Hepatocyte (in vitro differentiated cells): ENCODE data around the gene LONP2. TPM values are rescaled to one million over a fixed set of nuclear protein-coding genes. Genes with fewer than 3 reads are reported as not detected.

Experiments
- DNase-seq: peaks from one replicate; pipeline ENCODE4 v3.0.0-alpha.2; 2016; ENCODE audit warnings: low spot score
- H2AFZ ChIP-seq: fragments of 200-600 bp; sonication (generic); 2 replicates; pipeline ENCODE4 v1.6.0; 2016; ENCODE audit warnings: antibody characterized with exemption, mild to moderate bottlenecking
- H3K27ac ChIP-seq: fragments of 200-600 bp; sonication (generic); 2 replicates; pipeline ENCODE4 v1.5.1; 2016; ENCODE audit warnings: mild to moderate bottlenecking
- H3K27me3 ChIP-seq: fragments of 200-600 bp; sonication (generic); 2 replicates; pipeline ENCODE4 v1.6.1; 2016
- H3K36me3 ChIP-seq: fragments of 200-600 bp; sonication (generic); replicated peaks from 2 replicates; pipeline ENCODE4 v1.5.1; 2016; ENCODE audit warnings: low read depth; ENCODE audit not compliant: insufficient read depth
- H3K4me1 ChIP-seq: fragments of 200-600 bp; sonication (generic); 2 replicates; pipeline ENCODE4 v1.5.1; 2016; ENCODE audit warnings: mild to moderate bottlenecking, moderate library complexity; ENCODE audit not compliant: insufficient read depth
- H3K4me2 ChIP-seq: fragments of 200-600 bp; sonication (generic); 2 replicates; pipeline ENCODE4 v1.6.0; 2016
- H3K4me3 ChIP-seq: fragments of 200-600 bp; sonication (generic); 2 replicates; pipeline ENCODE4 v1.5.1; 2016; ENCODE audit warnings: mild to moderate bottlenecking
- H3K79me2 ChIP-seq: fragments of 200-600 bp; sonication (generic); 2 replicates; pipeline ENCODE4 v1.6.0; 2017; ENCODE audit warnings: mild to moderate bottlenecking
- H3K9me2 ChIP-seq: fragments of 200-600 bp; sonication (generic); replicated peaks from 2 replicates; pipeline ENCODE4 v1.6.0; 2017; ENCODE audit warnings: mild to moderate bottlenecking; ENCODE audit not compliant: insufficient read depth
- H3K9me3 ChIP-seq: fragments of 200-600 bp; sonication (generic); 2 replicates; pipeline ENCODE4 v1.5.1; 2016; ENCODE audit warnings: low read depth, mild to moderate bottlenecking
- H4K20me1 ChIP-seq: fragments of 200-600 bp; sonication (generic); 2 replicates; pipeline ENCODE4 v1.6.0; 2016; ENCODE audit warnings: mild to moderate bottlenecking; ENCODE audit not compliant: insufficient read depth, poor library complexity, severe bottlenecking
- EZH2 ChIP-seq: fragments of 200-600 bp; sonication (generic); IDR thresholded peaks from 2 replicates; pipeline ENCODE4 v1.6.1; 2016; ENCODE audit warnings: antibody characterized with exemption, mild to moderate bottlenecking, borderline replicate concordance
- EZH2phosphoT487 ChIP-seq: fragments of 200-600 bp; sonication (generic); IDR thresholded peaks from one replicate; pipeline ENCODE4 v1.6.1; 2018; ENCODE audit warnings: antibody characterized with exemption, mild to moderate bottlenecking, low read depth, moderate library complexity; ENCODE audit not compliant: unreplicated experiment, severe bottlenecking
- WGBS: methylation state at CpG from one replicate; pipeline ENCODE4 v1.1.6; 2016; ENCODE audit warnings: low lambda C conversion rate; ENCODE audit errors: missing lambda C conversion rate; 5-methylcytosine and 5-hydroxymethylcytosine counted together
- polyA plus RNA-seq: library from polyadenylated mRNA; unstranded; fragments of >200 nt; fragmentation: Nextera tagmentation; extraction: Ambion mirVana; gene quantifications from 2 replicates; pipeline ENCODE4 v1.2.1, GENCODE V29; 2016
- total RNA-seq: library from RNA; depleted of rRNA; stranded (reverse); fragments of >200 nt; gene quantifications from 2 replicates; pipeline ENCODE4 v1.2.3, GENCODE V29; 2014
- TF ChIP-seq, protein P1 (sequence below): fragments of 200-600 bp; sonication (generic); IDR thresholded peaks from 2 replicates; pipeline ENCODE4 v1.5.1; 2016; ENCODE audit warnings: antibody characterized with exemption, mild to moderate bottlenecking; ENCODE audit not compliant: poor library complexity

The LONP2 gene
- total and polyA plus RNA-seq, 2 experiments from 2014 or later, result 30.1 to 56.8 TPM

DNA sequence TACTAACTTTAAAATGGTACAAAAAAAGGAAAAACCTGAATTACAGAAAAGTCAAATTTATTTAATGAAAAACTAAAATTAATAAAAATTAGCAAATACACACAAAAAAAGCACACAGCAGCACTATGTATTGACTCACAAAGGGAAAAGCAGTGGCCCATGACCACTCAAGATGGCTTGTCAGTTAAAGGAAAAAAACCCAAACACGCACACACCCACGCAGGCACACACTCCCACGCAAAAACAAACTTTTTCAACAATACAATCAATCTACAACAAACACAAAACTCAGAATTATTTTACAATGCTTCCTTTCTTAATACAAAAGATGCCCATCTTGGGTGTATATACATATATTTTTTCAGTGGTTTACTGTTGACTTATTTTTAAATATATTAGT, 116.9 kb downstream of the LONP2 start:
- H3K27me3 ChIP-seq, result no peaks in the 10 kb centered on the region
- H3K9me3 ChIP-seq, result no peaks in the 10 kb centered on the region
- WGBS, result 95% methylated on average over 3 of the region's 3 CpGs
- peaks cover 66% of the 10 kb centered on the region for H4K20me1 ChIP-seq
- no peak overlapping the region for H3K4me2 ChIP-seq
- H3K4me3 ChIP-seq, result no peak overlapping the region
- no peaks in the 10 kb centered on the region for H3K9me2 ChIP-seq
- H3K27ac ChIP-seq, result no peak overlapping the region
- H3K4me1 ChIP-seq, result peaks cover 16% of the 10 kb centered on the region
- no peak overlapping the region for H2AFZ ChIP-seq
- no peak for DNase-seq
- TF ChIP-seq EZH2phosphoT487, result no peak
- peaks cover 95% of the 10 kb centered on the region for H3K79me2 ChIP-seq
- H3K36me3 ChIP-seq, result peaks cover 5% of the 10 kb centered on the region

DNA sequence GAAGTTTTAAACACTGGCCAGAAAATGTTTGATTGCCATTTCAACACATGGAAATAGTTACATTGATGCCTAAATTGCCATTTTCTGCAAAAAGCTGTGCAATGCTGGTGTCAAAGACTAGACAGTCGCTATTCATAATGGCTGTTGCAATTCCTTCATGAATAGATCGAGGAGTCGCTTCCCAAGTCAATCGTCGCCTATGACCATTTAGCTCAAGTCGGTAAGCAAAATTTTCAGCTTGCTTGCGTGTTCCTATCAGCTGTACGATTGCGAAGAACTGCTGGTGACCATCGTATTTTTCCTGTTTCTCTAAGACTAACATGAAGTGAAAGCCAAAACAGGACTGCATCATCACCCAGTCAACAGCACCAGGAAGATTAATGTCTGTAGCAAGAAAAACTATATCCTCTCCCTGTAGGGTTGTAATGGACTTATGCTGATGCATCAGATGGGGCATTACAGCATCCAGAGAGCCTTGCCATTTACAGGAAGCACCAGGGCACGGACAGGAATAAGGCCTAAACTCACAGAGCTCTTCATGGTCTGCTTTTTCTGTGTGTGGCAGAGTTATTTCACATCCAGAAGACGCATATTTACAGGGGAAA, 117.5 kb downstream of the LONP2 start:
- Histone ChIP-seq H4K20me1 (peaks cover 70% of the 10 kb centered on the region), H3K79me2 (peaks cover 97% of the 10 kb centered on the region), H3K4me3 (no peak overlapping the region), H3K4me1 (peaks cover 17% of the 10 kb centered on the region), H3K27ac (no peak overlapping the region), H2AFZ (no peak overlapping the region), H3K9me3 (no peaks in the 10 kb centered on the region), H3K36me3 (peaks cover 5% of the 10 kb centered on the region), H3K4me2 (no peak overlapping the region), H3K9me2 (no peaks in the 10 kb centered on the region), H3K27me3 (no peaks in the 10 kb centered on the region)
- WGBS, result 97% methylated on average over 12 of the region's 12 CpGs
- TF ChIP-seq EZH2 (no peak), EZH2phosphoT487 (no peak)
- TF ChIP-seq, protein P1, sequence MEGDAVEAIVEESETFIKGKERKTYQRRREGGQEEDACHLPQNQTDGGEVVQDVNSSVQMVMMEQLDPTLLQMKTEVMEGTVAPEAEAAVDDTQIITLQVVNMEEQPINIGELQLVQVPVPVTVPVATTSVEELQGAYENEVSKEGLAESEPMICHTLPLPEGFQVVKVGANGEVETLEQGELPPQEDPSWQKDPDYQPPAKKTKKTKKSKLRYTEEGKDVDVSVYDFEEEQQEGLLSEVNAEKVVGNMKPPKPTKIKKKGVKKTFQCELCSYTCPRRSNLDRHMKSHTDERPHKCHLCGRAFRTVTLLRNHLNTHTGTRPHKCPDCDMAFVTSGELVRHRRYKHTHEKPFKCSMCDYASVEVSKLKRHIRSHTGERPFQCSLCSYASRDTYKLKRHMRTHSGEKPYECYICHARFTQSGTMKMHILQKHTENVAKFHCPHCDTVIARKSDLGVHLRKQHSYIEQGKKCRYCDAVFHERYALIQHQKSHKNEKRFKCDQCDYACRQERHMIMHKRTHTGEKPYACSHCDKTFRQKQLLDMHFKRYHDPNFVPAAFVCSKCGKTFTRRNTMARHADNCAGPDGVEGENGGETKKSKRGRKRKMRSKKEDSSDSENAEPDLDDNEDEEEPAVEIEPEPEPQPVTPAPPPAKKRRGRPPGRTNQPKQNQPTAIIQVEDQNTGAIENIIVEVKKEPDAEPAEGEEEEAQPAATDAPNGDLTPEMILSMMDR, result no peak
- no peak for DNase-seq

DNA sequence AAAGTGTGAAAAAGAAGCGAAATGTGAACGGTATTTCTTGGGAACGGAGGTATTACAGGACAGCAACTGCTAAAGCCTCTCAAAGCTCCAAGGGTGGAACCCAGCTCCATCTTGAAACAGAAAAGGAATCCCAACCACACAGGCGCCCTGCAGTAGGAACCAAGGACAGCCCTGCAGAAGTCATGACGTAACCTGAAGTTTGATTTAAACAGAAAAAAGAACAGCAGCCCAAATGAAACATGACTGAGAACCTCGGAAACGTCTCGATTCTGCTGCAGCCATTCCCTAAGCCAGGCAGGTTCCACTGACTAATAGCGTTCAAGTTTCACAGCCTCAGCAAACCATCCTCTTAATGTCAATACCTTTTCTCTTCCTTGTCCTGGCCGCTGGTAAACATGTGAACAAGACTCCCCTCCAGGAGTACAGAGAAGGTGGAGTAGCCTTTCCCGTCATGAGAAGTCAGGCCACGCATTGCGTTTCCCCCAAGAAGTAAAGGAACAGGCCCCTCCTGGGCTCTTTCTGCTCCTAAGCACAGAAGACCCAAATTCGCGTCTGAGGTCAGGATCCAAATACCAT, 121.0 kb downstream of the LONP2 start:
- Histone ChIP-seq H4K20me1 (peaks cover 84% of the 10 kb centered on the region), H3K4me1 (peaks cover 28% of the 10 kb centered on the region), H3K27ac (peak overlapping the region; percentile 97), H3K79me2 (peaks cover 97% of the 10 kb centered on the region), H3K36me3 (no peaks in the 10 kb centered on the region), H3K27me3 (no peaks in the 10 kb centered on the region), H3K4me3 (peak overlapping the region; percentile 23), H2AFZ (no peak overlapping the region), H3K4me2 (peak overlapping the region; percentile 91), H3K9me3 (no peaks in the 10 kb centered on the region), H3K9me2 (no peaks in the 10 kb centered on the region)
- TF ChIP-seq EZH2phosphoT487, result no peak
- no peak for TF ChIP-seq EZH2
- TF ChIP-seq, protein P1, result no peak
- WGBS, result 61% methylated on average over 15 of the region's 15 CpGs
- peak; percentile 44 for DNase-seq

DNA sequence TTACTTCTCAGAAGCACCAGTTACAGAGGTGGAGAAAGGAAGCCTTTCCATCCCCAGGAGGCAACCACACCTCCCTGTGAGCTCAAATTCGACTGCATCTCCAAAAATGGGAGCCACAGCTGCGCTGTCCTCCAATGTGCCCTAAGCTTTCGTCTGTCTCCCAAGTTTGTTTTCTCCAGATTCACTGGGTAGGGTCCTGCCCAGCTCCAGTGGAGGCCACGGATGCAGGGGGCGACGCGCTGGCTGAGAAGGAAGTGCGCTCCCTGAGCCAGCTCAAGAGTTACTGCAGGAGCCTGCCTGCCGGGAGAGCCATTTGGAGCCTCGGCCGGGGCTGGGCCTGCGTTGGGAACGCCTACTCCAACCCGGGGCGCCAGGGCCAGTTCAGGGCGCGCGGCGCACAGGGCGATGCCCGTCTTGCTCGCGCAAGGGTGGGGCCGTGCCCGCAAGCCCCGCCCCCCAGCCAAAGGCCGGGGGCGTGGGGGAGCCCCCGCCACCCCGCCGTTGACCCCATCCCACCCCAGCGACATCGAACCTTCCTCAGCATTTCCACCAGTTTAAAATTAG, 121.6 kb downstream of the LONP2 start:
- TF ChIP-seq, protein P1, result peak; percentile 17
- TF ChIP-seq EZH2phosphoT487, result no peak
- no peak for TF ChIP-seq EZH2
- Histone ChIP-seq H3K27ac (peak overlapping the region; percentile 97), H4K20me1 (peaks cover 85% of the 10 kb centered on the region), H3K9me2 (no peaks in the 10 kb centered on the region), H3K9me3 (no peaks in the 10 kb centered on the region), H3K4me2 (peak overlapping the region; percentile 91), H3K4me1 (peaks cover 28% of the 10 kb centered on the region), H3K4me3 (peak overlapping the region; percentile 73), H3K36me3 (no peaks in the 10 kb centered on the region), H3K27me3 (no peaks in the 10 kb centered on the region), H2AFZ (peak overlapping the region; percentile 35), H3K79me2 (peaks cover 97% of the 10 kb centered on the region)
- DNase-seq, result peak; percentile 95
- 5% methylated on average over 20 of the region's 33 CpGs for WGBS
